ENCODE data around the gene CSE1L.
"Not testable (repeated sequence)": the region's sequence is repeated elsewhere in the genome, so short reads cannot be mapped to it uniquely, and the experiment has no call there.

CSE1L gene

GRCh38 chr20:49078310-49078709 lies 32.2 kb downstream of the CSE1L start:
- no peak for DNase-seq (ENCODE audit: low spot score)

DNA sequence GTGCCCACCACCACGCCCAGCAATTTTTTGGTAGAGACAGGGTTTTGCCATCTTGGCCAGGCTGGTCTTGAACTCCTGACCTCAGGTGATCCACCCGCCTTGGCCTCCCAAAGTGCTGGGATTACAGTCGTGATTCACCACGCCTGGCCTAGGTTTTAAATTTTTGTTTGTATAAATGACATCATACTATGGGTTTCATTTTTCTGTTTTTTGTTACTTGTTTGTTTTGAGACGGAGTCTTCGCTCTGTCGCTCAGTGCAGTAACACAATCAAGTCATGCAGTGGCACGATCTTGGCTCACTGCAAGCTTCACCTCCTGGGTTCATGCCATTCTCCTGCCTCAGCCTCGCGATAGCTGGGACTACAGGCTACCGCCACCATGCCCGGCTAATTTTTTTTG lies 36.2 kb downstream of the CSE1L start:
- not testable (repeated sequence) for DNase-seq (ENCODE audit: low spot score)

GRCh38 chr20:49091104-49091503 lies 45.0 kb downstream of the CSE1L start:
- no peak for DNase-seq (ENCODE audit: low spot score)

DNA sequence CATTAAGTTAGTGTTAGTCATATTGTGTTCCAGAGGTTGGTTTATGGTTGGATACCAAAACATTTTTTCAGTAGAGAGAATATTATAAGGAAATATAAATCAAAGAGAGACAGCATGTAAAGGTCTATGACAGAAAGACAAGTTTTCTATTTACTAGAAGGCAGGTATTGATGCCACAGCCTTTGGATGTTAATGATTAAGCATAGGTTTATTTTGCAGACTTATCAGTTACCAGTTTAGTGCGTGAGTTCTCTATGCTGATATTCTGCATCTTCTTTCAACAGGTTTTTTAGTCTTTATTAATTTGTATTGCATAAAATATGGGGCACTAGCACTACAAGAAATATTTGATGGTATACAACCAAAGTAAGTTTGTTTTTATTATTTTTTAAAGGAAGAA lies 45.6 kb downstream of the CSE1L start:
- no peak for DNase-seq (ENCODE audit: low spot score)

DNA sequence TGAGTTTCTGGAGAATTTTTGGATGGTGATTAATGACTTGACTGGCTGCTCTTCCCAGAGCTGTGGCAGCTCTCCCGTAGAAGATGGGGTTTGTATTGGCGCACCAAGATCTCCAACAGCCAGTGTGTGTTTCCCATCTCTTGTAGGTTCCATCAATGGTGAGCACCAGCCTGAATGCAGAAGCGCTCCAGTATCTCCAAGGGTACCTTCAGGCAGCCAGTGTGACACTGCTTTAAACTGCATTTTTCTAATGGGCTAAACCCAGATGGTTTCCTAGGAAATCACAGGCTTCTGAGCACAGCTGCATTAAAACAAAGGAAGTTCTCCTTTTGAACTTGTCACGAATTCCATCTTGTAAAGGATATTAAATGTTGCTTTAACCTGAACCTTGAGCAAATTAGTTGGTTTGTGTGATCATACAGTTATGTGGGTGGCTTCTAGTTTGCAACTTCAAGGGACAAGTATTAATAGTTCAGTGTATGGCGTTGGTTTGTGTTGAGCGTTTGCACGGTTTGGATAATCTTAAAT lies 50.2 kb downstream of the CSE1L start:
- no peak for DNase-seq (ENCODE audit: low spot score)

DNA sequence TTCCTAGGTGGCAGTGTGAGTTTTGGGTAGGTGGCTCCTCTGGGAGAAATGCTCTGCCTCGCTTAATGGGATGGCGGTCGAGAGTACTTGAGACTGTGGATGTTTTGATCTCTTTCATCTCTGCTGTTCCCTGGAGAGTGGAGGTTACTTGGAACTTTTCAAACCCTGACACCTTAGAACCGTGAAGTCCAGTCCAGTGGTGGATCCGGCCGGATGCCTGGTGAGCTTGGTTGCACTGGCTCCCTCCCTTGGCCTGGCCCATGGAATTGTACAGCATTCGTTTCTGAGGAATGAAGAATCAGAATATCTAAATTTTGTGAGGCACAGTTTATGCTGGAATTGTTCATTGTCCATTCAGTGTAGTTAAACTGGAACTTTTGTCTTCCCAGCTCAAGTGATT lies 51.0 kb downstream of the CSE1L start:
- DNase-seq (ENCODE audit: low spot score), result no peak

- DNase-seq (ENCODE audit: low spot score), result no peak
These were observed 52.0 kb downstream of the CSE1L start for GRCh38 chr20:49098136-49098535.

GRCh38 chr20:49099011-49099410 lies 52.9 kb downstream of the CSE1L start:
- no peak for DNase-seq (ENCODE audit: low spot score)

GRCh38 chr20:49100292-49100691 lies 54.2 kb downstream of the CSE1L start:
- DNase-seq (ENCODE audit: low spot score), result not testable (repeated sequence)

- no peak for DNase-seq (ENCODE audit: low spot score)
These were observed 54.9 kb downstream of the CSE1L start for GRCh38 chr20:49100972-49101371.

GRCh38 chr20:49103019-49103418 lies 56.9 kb downstream of the CSE1L start:
- no peak for DNase-seq (ENCODE audit: low spot score)

- DNase-seq (ENCODE audit: low spot score), result no peak
These were observed 57.7 kb downstream of the CSE1L start for GRCh38 chr20:49103647-49104364.

GRCh38 chr20:49104365-49104648 lies 58.2 kb downstream of the CSE1L start:
- no peak for DNase-seq (ENCODE audit: low spot score)

DNA sequence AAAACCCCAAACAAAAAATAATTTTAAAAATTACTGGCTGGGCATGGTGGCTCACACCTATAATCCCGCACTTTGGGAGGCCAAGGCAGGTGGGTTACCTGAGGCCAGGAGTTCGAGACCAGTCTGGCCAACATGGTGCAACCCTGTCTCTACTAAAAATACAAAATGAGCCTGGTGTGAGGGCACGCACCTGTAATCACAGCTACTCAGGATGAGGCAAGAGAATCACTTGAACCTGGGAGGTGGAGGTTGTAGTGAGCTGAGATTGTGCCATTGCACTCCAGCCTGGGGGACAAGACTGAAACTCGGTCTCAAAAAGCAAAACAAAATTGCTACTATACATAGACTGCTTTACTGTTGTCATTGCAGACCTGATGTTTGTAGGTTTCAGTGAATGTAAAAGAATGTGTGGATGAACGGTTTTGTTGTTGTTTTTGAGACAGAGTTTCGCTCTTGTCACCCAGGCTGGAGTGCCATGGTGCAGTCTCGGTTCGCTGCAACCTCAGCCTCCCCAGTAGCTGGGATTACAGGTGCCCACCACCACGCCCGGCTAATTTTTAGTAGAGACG lies 59.0 kb downstream of the CSE1L start:
- not testable (repeated sequence) for DNase-seq (ENCODE audit: low spot score)

GRCh38 chr20:49106328-49106727 lies 60.2 kb downstream of the CSE1L start:
- DNase-seq (ENCODE audit: low spot score), result no peak

- DNase-seq (ENCODE audit: low spot score), result no peak
These were observed 64.9 kb downstream of the CSE1L start for GRCh38 chr20:49110767-49111694.

- DNase-seq (ENCODE audit: low spot score), result no peak
These were observed 66.6 kb downstream of the CSE1L start for GRCh38 chr20:49112596-49113274.

DNA sequence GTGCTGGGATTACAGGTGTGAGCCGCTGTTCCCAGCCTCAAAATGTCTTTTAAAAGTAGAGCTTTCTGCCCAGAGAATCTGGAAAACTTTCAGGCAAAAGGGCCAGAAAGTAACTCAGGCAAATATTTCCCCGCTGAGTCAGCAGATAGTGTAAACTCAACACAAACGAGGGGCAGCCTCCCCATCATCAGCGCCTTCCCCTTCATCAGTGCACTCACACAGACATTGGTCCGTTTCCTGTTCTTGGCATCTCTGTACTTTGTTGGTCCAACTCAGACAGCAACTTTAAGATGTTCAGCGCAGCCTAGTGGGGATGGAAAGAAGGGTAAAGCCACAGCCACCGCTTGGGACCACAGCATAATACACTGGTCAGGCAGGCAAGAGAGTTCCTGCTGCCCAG lies 69.5 kb downstream of the CSE1L start:
- peak; percentile 18 for DNase-seq (ENCODE audit: low spot score)

DNA sequence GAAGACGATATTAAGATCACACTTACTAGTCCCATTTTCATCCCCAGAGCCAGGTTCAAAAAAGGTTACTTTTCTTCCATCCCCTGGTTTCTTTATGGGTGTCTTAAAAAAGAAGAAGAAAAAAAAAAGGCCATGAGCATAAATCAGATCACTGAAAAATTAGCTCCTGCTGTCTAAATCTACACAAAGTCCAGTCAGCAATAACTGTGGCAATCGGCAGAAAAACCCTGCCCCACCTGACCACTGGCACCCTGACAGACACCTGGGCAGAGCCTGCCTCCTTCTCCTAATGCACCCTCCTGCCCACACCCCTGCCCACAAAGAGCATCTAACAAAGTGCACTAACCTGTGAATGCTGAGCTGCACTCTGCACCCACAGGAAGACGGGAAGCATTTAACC lies 72.2 kb downstream of the CSE1L start:
- no peak for DNase-seq (ENCODE audit: low spot score)

GRCh38 chr20:49119988-49120387 lies 73.9 kb downstream of the CSE1L start:
- DNase-seq (ENCODE audit: low spot score), result no peak

GRCh38 chr20:49122920-49123319 lies 76.8 kb downstream of the CSE1L start:
- no peak for DNase-seq (ENCODE audit: low spot score)

DNA sequence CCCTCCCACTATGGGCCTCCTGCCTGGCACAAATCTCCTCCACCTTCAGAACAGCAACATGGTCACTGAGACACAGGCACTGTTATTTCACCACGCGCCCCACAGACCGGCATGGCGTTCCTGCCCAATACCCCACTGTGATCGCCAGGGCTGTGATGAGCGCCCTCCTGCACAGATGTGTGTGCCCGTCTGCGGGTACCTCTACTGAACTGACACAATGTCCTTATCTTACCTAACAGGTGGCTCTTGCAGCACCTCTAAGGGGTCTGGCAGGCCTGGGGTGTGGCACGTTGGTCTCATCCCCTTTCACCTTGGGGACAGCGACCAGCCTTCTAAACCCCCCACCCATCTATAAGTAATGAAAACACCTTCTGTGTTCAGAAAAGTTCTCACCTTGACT lies 77.9 kb downstream of the CSE1L start:
- no peak for DNase-seq (ENCODE audit: low spot score)

All from RKO (cell line).